ENCODE measurements around the gene SDK1.

Gene SDK1

DNA sequence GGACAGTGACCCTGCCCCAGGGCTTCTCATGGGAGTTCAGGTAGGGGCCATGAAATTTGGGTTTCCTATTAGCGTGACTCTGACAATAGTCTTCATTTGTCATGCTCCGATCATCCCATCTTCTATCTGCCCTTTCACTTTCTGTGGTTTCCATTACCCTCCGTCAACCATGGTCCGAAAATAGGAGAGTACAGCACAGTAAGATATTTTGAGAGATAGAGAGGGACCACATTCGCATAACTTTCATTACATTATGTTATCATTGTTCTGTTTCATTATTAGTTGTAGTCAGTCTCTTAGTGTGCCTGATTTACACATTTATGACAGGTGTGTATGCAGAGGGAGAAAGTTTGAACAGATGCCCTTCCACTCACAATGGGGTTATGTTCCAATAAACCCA, 649.2 kb downstream of the SDK1 start:
- Histone ChIP-seq H3K9me2 (replicated peaks; ENCODE audit: control insufficient read depth, low read length) (no peaks in the 10 kb centered on the region), H3F3A (ENCODE audit: control insufficient read depth, insufficient read depth) (no peaks in the 10 kb centered on the region), H3K27me3 (ENCODE audit: control insufficient read depth, low read length) (no peaks in the 10 kb centered on the region), H3K4me1 (ENCODE audit: control insufficient read depth, low read length) (peaks cover 7% of the 10 kb centered on the region; the same call in 1 of the 2 replicates), H3K9me3 (ENCODE audit: control insufficient read depth, insufficient read depth, low read length) (no peaks in the 10 kb centered on the region), H4K20me1 (ENCODE audit: control insufficient read depth, insufficient read depth, low read depth, low read length) (no peaks in the 10 kb centered on the region), H3K36me3 (ENCODE audit: control insufficient read depth, low read length) (no peaks in the 10 kb centered on the region), H3K79me2 (ENCODE audit: control insufficient read depth, low read length) (no peaks in the 10 kb centered on the region), H3K27ac (ENCODE audit: low read depth, low read length) (no peak overlapping the region), H3K4me3 (ENCODE audit: low read length) (no peak overlapping the region), H3K4me2 (ENCODE audit: low read length) (no peak overlapping the region)
- TF ChIP-seq, protein P1, sequence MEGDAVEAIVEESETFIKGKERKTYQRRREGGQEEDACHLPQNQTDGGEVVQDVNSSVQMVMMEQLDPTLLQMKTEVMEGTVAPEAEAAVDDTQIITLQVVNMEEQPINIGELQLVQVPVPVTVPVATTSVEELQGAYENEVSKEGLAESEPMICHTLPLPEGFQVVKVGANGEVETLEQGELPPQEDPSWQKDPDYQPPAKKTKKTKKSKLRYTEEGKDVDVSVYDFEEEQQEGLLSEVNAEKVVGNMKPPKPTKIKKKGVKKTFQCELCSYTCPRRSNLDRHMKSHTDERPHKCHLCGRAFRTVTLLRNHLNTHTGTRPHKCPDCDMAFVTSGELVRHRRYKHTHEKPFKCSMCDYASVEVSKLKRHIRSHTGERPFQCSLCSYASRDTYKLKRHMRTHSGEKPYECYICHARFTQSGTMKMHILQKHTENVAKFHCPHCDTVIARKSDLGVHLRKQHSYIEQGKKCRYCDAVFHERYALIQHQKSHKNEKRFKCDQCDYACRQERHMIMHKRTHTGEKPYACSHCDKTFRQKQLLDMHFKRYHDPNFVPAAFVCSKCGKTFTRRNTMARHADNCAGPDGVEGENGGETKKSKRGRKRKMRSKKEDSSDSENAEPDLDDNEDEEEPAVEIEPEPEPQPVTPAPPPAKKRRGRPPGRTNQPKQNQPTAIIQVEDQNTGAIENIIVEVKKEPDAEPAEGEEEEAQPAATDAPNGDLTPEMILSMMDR (IDR thresholded peaks at IDR 0.05; ENCODE audit: low read depth, low read length, poor library complexity, severe bottlenecking): no peak
- TF ChIP-seq EZH2phosphoT487 (IDR thresholded peaks at IDR 0.05; ENCODE audit: borderline replicate concordance, low read length): no peak

DNA sequence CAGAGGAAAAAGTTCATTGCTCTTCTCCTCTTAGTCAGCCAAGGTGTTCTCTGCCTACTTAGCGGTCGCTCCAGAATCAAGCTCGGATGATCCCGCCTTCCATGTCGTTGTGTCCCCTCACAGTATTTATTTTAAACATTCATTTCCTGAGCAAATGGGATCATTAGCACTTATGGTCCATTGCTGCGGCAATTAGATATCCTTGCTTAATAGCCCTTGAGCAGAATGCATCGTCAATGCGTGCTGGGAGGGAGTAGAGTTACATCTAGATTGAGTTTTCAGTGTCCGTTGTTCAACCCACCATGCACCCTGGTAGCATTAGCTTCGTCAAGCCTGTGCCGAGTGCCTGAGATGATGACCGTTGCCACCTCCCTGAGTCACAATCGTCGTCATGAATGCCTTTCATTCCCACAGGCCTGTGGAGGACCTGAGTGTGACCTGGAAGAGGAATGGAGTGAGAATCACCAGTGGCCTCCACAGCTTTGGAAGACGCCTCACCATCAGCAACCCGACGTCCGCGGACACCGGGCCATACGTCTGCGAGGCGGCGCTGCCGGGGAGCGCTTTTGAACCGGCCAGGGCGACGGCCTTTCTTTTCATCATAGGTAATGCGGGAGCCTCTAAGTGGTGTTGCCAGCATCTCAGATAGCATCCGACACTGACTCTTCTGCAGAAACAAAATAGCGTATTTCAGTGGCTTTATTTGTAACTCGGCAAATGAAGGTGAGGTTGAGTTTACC, 650.4 kb downstream of the SDK1 start:
- Histone ChIP-seq H3K4me3 (ENCODE audit: low read length) (no peak overlapping the region), H3K79me2 (ENCODE audit: control insufficient read depth, low read length) (no peaks in the 10 kb centered on the region), H4K20me1 (ENCODE audit: control insufficient read depth, insufficient read depth, low read depth, low read length) (no peaks in the 10 kb centered on the region), H3K9me3 (ENCODE audit: control insufficient read depth, insufficient read depth, low read length) (no peaks in the 10 kb centered on the region), H3K36me3 (ENCODE audit: control insufficient read depth, low read length) (no peaks in the 10 kb centered on the region), H3K4me1 (ENCODE audit: control insufficient read depth, low read length) (peaks cover 7% of the 10 kb centered on the region; the same call in 1 of the 2 replicates), H3K9me2 (replicated peaks; ENCODE audit: control insufficient read depth, low read length) (no peaks in the 10 kb centered on the region), H3K27me3 (ENCODE audit: control insufficient read depth, low read length) (peaks cover 8% of the 10 kb centered on the region), H3K27ac (ENCODE audit: low read depth, low read length) (no peak overlapping the region), H3K4me2 (ENCODE audit: low read length) (no peak overlapping the region), H3F3A (ENCODE audit: control insufficient read depth, insufficient read depth) (no peaks in the 10 kb centered on the region)
- TF ChIP-seq, protein P1 (IDR thresholded peaks at IDR 0.05; ENCODE audit: low read depth, low read length, poor library complexity, severe bottlenecking): no peak
- no peak for TF ChIP-seq EZH2phosphoT487 (IDR thresholded peaks at IDR 0.05; ENCODE audit: borderline replicate concordance, low read length)

DNA sequence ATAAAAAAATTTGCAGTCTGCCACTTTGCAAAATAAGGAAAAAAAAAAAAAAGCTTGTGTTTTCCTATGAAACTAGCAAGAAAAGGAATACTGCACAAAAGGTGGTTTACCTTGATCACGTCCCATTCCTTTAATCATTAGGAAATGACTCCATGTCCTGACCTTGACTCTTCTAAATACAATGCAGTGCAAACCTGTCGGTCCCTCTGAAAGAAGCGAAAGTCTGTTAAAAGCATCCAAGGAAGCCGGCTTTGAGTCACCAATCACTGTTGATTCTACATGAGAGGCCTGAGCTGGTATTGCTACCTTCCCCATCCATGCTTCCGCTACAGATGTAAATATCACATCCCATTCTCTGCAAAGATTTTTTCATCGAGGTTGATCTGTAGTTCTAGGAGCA, 652.1 kb downstream of the SDK1 start:
- H4K20me1 ChIP-seq (ENCODE audit: control insufficient read depth, insufficient read depth, low read depth, low read length): no peaks in the 10 kb centered on the region
- TF ChIP-seq EZH2phosphoT487 (IDR thresholded peaks at IDR 0.05; ENCODE audit: borderline replicate concordance, low read length): no peak
- TF ChIP-seq, protein P1 (IDR thresholded peaks at IDR 0.05; ENCODE audit: low read depth, low read length, poor library complexity, severe bottlenecking): no peak
- no peak overlapping the region for H3K4me2 ChIP-seq (ENCODE audit: low read length)
- no peak overlapping the region for H3K27ac ChIP-seq (ENCODE audit: low read depth, low read length)
- H3K9me2 ChIP-seq (replicated peaks; ENCODE audit: control insufficient read depth, low read length): no peaks in the 10 kb centered on the region
- H3K79me2 ChIP-seq (ENCODE audit: control insufficient read depth, low read length): no peaks in the 10 kb centered on the region
- H3K9me3 ChIP-seq (ENCODE audit: control insufficient read depth, insufficient read depth, low read length): no peaks in the 10 kb centered on the region
- H3K4me1 ChIP-seq (ENCODE audit: control insufficient read depth, low read length): peaks cover 7% of the 10 kb centered on the region; the same call in 1 of the 2 replicates
- H3K27me3 ChIP-seq (ENCODE audit: control insufficient read depth, low read length): peaks cover 16% of the 10 kb centered on the region
- no peaks in the 10 kb centered on the region for H3F3A ChIP-seq (ENCODE audit: control insufficient read depth, insufficient read depth)
- no peak overlapping the region for H3K4me3 ChIP-seq (ENCODE audit: low read length)
- H3K36me3 ChIP-seq (ENCODE audit: control insufficient read depth, low read length): no peaks in the 10 kb centered on the region

All from DOHH2 (cell line).